ENCODE results near the gene EMX2. TPM values are rescaled to one million over a fixed set of nuclear protein-coding genes. Genes with fewer than 3 reads are reported as not detected.

The EMX2 gene
- total RNA-seq, 4 donors from 2014 or later = 0.25 to 0.28 TPM; not detected in 2

DNA sequence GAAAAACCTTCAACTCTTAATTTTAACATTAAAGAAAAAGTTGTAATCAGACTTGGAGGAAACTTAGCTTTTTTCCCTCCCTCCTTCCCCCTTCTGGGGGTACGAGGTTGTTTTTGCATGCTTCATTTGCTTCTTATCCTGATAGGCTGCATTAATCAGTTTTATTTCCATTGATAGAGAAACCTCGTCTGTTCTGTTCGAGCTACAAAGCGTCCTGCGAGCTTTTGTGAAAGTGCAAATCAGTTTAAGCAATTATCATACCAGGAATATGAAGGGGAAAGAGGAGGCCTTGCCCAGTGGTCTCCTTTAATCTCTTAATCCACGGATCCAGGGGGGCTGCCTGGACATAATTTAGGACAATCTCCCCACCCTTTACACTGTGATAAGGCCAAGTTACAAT lies 7.5 kb downstream of the EMX2 start:
- DNase-seq (ENCODE audit: low spot score) (no peak), ATAC-seq (ENCODE audit: low FRiP score) (no peak)
- TF ChIP-seq, protein P1, sequence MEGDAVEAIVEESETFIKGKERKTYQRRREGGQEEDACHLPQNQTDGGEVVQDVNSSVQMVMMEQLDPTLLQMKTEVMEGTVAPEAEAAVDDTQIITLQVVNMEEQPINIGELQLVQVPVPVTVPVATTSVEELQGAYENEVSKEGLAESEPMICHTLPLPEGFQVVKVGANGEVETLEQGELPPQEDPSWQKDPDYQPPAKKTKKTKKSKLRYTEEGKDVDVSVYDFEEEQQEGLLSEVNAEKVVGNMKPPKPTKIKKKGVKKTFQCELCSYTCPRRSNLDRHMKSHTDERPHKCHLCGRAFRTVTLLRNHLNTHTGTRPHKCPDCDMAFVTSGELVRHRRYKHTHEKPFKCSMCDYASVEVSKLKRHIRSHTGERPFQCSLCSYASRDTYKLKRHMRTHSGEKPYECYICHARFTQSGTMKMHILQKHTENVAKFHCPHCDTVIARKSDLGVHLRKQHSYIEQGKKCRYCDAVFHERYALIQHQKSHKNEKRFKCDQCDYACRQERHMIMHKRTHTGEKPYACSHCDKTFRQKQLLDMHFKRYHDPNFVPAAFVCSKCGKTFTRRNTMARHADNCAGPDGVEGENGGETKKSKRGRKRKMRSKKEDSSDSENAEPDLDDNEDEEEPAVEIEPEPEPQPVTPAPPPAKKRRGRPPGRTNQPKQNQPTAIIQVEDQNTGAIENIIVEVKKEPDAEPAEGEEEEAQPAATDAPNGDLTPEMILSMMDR (IDR thresholded peaks at IDR 0.05) = no peak

DNA sequence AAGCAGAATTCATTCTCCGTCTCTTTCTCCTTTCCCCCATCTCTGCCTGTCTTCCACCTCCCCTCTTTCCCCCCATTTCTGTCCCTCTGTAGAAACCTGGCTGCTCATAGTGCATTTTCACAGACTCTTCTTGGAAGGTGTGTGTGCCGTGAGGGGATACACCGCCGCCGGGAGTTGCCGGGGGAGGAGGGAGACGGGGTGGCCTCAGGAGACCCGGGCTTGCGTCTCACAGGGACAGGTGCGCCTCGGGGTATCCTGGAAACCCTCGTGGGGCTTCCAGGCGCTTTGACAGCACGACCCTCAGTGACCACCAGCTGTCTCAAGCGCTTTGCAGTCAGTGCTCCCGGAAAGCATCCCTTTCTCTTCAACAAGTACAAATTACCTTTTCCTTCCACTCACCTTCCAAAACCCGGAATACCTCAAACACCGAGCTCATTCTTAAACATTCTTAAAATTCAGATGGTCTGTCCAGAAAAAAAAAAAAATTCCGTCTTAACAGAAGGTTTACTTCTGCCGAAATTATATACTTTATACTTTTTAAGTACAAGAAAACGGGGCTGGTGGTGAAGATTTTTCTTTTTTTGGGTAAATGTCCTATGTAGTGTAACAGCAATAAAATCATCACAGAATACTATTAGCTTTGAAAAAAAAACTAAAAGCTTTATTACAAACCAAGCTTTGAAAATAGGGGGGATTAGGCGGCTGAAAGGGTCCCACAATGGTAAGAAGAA lies 8.2 kb downstream of the EMX2 start:
- TF ChIP-seq, protein P1 (IDR thresholded peaks at IDR 0.05) = no peak
- no peak for DNase-seq (ENCODE audit: low spot score)
- ATAC-seq (ENCODE audit: low FRiP score) = no peak

DNA sequence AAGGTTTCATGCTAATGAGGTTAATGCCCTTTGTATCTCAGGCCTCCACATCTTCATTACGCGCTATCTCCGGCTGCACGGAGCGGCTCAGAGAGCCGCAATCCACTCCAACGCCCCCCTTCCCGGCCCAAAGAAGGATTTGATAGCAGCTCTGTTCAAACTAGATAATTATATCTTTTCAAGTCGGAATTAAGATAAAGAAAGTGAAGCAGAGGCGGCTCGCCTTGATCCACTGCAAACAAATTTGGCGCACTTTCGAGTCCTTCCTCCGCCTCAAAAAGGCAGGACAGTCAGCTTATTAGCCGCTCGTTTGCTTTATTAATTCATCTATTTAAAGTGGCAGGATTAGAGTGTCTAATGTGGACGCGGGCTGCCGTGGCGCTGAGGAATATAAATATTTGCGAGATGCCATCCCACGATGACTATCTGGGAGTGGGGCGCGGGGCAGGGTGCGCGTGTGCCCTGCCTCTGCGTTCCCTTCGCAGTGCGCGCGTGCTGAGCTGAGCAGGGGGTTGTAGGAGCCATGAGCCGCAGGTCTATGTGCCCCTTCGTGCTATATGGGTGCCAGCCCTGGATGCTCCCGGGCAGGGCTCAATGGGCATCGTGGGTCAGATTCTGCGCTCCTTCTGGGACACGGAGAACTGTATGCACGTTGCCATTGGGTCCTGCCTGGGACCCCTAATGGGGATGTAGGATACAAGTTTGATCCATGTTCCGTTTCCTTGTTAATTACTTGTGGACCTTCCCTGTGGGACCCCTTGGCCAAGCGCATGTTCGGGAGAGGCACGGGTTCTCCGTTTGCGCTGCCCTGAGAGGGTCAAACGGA lies 9.0 kb downstream of the EMX2 start:
- DNase-seq (ENCODE audit: low spot score) (no peak), ATAC-seq (ENCODE audit: low FRiP score) (no peak)
- TF ChIP-seq, protein P1 (IDR thresholded peaks at IDR 0.05) = no peak

DNA sequence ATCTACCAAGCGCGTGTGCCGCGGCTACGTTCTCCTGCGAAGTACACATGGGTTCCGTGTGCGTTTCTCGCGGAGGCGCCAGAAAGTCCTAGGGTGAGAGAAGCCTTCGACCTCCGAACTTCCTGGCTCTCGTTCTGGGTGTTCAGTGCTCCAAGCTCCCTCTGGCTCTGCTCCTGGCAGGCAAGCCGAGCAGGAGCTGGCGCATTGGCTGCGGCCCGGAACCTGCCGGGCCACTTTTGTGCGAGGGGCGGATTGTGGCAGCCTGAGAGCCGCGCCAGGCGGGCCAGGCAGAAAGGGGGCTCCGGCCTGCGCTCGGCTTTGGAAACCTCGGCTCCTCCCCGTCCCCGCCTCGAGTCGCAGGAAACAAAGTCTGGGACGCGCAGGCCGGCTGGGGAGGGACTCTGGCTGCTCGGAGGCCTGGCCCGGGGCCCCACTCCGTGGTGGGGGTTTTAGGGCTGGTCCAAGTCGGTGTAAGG lies 9.6 kb downstream of the EMX2 start:
- TF ChIP-seq, protein P1 (IDR thresholded peaks at IDR 0.05) = no peak
- ATAC-seq (ENCODE audit: low FRiP score) = no peak
- DNase-seq (ENCODE audit: low spot score) = no peak

DNA sequence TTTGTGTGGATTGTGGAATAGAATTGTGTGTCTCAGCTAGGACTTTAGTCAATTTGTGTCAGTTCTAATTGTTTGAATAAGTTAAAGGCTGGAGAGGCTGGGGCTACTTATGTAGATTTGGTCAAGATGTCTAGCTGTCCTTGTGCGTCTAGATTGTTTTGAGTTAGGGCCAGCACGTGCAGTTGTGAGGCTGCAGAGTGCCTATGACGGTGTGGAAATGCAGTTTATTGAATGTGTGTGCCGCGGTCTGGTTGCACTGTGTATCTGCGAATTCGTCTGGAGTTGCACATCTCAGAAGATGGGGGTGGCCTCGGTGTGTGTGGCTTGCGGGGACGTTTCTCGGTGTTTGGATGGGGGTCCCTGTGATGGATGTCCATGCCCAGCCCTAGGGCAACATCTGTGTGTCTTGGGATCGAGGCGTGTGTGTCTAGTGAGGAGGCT lies 10.2 kb downstream of the EMX2 start:
- DNase-seq (ENCODE audit: low spot score) (no peak), ATAC-seq (ENCODE audit: low FRiP score) (no peak)
- TF ChIP-seq, protein P1 (IDR thresholded peaks at IDR 0.05) = no peak

DNA sequence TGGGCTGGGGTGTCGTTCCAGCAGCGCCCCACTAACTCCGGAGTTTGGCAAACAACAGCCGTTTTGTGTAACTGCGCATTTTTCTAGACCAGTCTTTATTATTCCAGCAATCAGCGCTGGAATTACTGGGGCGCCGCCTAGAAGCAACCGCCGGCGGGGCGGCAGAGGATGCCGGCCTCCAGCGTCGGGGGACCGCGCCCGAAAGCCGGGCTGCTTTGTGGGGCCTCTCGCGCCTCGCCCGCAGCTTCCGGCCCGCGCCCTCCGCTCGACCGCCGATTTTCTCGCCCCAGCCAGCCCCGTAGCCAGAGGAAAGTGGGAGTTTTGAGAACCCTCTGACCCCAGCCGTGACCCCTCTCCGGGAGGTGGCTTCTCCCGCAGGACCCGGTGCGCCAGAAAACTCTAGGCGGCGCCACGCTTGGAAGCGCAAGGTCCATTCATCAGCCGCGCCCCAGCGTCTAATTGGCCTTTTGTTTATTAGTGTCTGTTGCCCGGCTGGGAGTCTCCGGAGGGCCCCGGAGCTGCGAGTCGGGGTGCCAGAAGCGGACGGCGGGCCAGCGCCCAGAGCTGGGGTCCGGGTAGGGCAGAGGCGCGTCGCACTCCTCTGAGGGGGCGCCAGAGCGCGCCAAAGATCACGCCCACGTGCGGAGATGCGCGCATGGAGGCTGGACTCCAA lies 10.7 kb downstream of the EMX2 start:
- TF ChIP-seq, protein P1 (IDR thresholded peaks at IDR 0.05) = no peak
- DNase-seq (ENCODE audit: low spot score) (no peak), ATAC-seq (ENCODE audit: low FRiP score) (no peak)

All from omental fat pad (tissue), 4 donors.